Upper lobe of right lung (tissue), 1 donor: ENCODE measurements around the gene HRH2. TPM values are rescaled to one million over a fixed set of nuclear protein-coding genes. Genes with fewer than 3 reads are reported as not detected.

Source experiments
- ATAC-seq: fragments of 200-7000 bp; cut with Tn5 transposase; one replicate; pipeline ENCODE4 v1.9.1; 2020; ENCODE audit warnings: mild to moderate bottlenecking, moderate library complexity
- DNase-seq: peaks from one replicate; pipeline ENCODE4 v3.0.0-alpha.2; 2020
- H3K27ac ChIP-seq: fragments of 200-600 bp; one replicate; pipeline ENCODE4 v1.8.0; 2022
- H3K27me3 ChIP-seq: fragments of 200-600 bp; one replicate; pipeline ENCODE4 v1.8.0; 2022; ENCODE audit warnings: mild to moderate bottlenecking
- H3K36me3 ChIP-seq: fragments of 200-600 bp; one replicate; pipeline ENCODE4 v1.8.0; 2022
- H3K4me1 ChIP-seq: fragments of 200-600 bp; one replicate; pipeline ENCODE4 v1.8.0; 2022
- H3K4me3 ChIP-seq: fragments of 200-600 bp; one replicate; pipeline ENCODE4 v1.8.0; 2022; ENCODE audit warnings: mild to moderate bottlenecking
- H3K9me3 ChIP-seq: fragments of 200-600 bp; one replicate; pipeline ENCODE4 v1.8.0; 2022
- CTCF ChIP-seq: fragments of 200-600 bp; IDR thresholded peaks from one replicate; pipeline ENCODE4 v1.8.0; 2022; ENCODE audit warnings: antibody characterized with exemption
- intact Hi-C: fragments of 100-400 bp; cut with DNase I; formaldehyde crosslinking; loops from one replicate; pipeline ENCODE4 v1.11.0; 2022
- total RNA-seq: library from RNA; stranded (reverse); fragmentation: NEBNext Ultra II Directional; extraction: Animal tissue kit (Norgen Biotek cat#: 25700); gene quantifications from one replicate; pipeline ENCODE4 v1.2.1, GENCODE V29; 2021
- donor health status: DM: no; HTN: yes; CAD: no; lungs with severe emphysema.

Gene HRH2
- total RNA-seq, 1 donor from 2014 or later: 8.2 TPM

- Histone ChIP-seq H3K36me3 (no peaks in the 10 kb centered on the region), H3K27me3 (no peaks in the 10 kb centered on the region), H3K4me3 (no peak overlapping the region), H3K27ac (no peak overlapping the region), H3K4me1 (no peaks in the 10 kb centered on the region), H3K9me3 (no peaks in the 10 kb centered on the region)
- DNase-seq (peak; percentile 40), ATAC-seq (no peak)
- intact Hi-C loops: no loop called here
- TF ChIP-seq CTCF: no peak
Observed at GRCh38 chr5:175697846-175698245, 40.0 kb downstream of the HRH2 start.

- no peak for TF ChIP-seq CTCF
- peak; percentile 29 for DNase-seq
- Histone ChIP-seq H3K4me1 (no peaks in the 10 kb centered on the region), H3K4me3 (no peak overlapping the region), H3K9me3 (no peaks in the 10 kb centered on the region), H3K27ac (no peak overlapping the region), H3K27me3 (no peaks in the 10 kb centered on the region), H3K36me3 (no peaks in the 10 kb centered on the region)
- ATAC-seq: no peak
- intact Hi-C loops: no loop called here
Observed at GRCh38 chr5:175698401-175699115, 40.7 kb downstream of the HRH2 start.

GRCh38 chr5:175700991-175701390 lies 43.1 kb downstream of the HRH2 start:
- intact Hi-C loops: no loop called here
- Histone ChIP-seq H3K4me3 (no peak overlapping the region), H3K4me1 (no peaks in the 10 kb centered on the region), H3K36me3 (no peaks in the 10 kb centered on the region), H3K27ac (no peak overlapping the region), H3K27me3 (no peaks in the 10 kb centered on the region), H3K9me3 (no peaks in the 10 kb centered on the region)
- ATAC-seq (no peak), DNase-seq (peak; percentile 3)
- TF ChIP-seq CTCF: peak; percentile 45

GRCh38 chr5:175701797-175702196 lies 43.9 kb downstream of the HRH2 start:
- intact Hi-C loops: no loop called here
- TF ChIP-seq CTCF: no peak
- H3K9me3 ChIP-seq: no peaks in the 10 kb centered on the region
- peak; percentile 21 for DNase-seq
- ATAC-seq: no peak
- H3K27ac ChIP-seq: no peak overlapping the region
- no peaks in the 10 kb centered on the region for H3K27me3 ChIP-seq
- H3K4me3 ChIP-seq: no peak overlapping the region
- H3K36me3 ChIP-seq: no peaks in the 10 kb centered on the region
- H3K4me1 ChIP-seq: no peaks in the 10 kb centered on the region

- intact Hi-C loops: no loop called here
- Histone ChIP-seq H3K9me3 (no peaks in the 10 kb centered on the region), H3K27ac (no peak overlapping the region), H3K36me3 (no peaks in the 10 kb centered on the region), H3K4me1 (no peaks in the 10 kb centered on the region), H3K27me3 (no peaks in the 10 kb centered on the region), H3K4me3 (no peak overlapping the region)
- TF ChIP-seq CTCF: no peak
- ATAC-seq (peak; percentile 67), DNase-seq (peak; percentile 18)
Observed at GRCh38 chr5:175706499-175706898, 48.6 kb downstream of the HRH2 start.
